ENCODE data around the gene RPL27.

- TF ChIP-seq ZFP3 (CRISPR knock-in tag; IDR thresholded peaks at IDR 0.05), result no peak
- no peak for TF ChIP-seq ZFP30 (CRISPR knock-in tag; IDR thresholded peaks at IDR 0.05)
- no peak for TF ChIP-seq ZC3H10 (CRISPR knock-in tag; IDR thresholded peaks at IDR 0.05)
- TF ChIP-seq PATZ1 (CRISPR knock-in tag; IDR thresholded peaks at IDR 0.05; ENCODE audit: borderline replicate concordance), result no peak
- no peak for TF ChIP-seq PPARA (CRISPR knock-in tag; IDR thresholded peaks at IDR 0.05; ENCODE audit: borderline replicate concordance)
- no peak for TF ChIP-seq SNAI2 (CRISPR knock-in tag; IDR thresholded peaks at IDR 0.05)
- TF ChIP-seq TCF4 (CRISPR knock-in tag; IDR thresholded peaks at IDR 0.05; ENCODE audit: borderline replicate concordance), result no peak
- TF ChIP-seq GLIS3 (CRISPR knock-in tag; IDR thresholded peaks at IDR 0.05), result no peak
- TF ChIP-seq ZNF8 (CRISPR knock-in tag; IDR thresholded peaks at IDR 0.05), result no peak
- no peak for TF ChIP-seq POU6F1 (CRISPR knock-in tag; IDR thresholded peaks at IDR 0.05; ENCODE audit: borderline replicate concordance, low read depth)
- no peak for TF ChIP-seq TOX (CRISPR knock-in tag; IDR thresholded peaks at IDR 0.05; ENCODE audit: borderline replicate concordance)
- no peak for TF ChIP-seq CREB5 (CRISPR knock-in tag; IDR thresholded peaks at IDR 0.05; ENCODE audit: low read depth)
- TF ChIP-seq ZNF70 (CRISPR knock-in tag; IDR thresholded peaks at IDR 0.05), result no peak
Observed at GRCh38 chr17:42999003-42999525, 845 bp downstream of the RPL27 start.
